HUDEP-2 (cell line): ENCODE data around the gene CHMP4B.

Experiments used
- DNase-seq, 76 experiments: peaks; one replicate each; lab custom pipeline; 2025; ENCODE audit not compliant: unreplicated experiment in 76 of 76; lab: John Stamatoyannopoulos, UW

Gene CHMP4B

GRCh38 chr20:33837096-33837830, 26.1 kb downstream of the CHMP4B start:
- DNase-seq, result no peak

GRCh38 chr20:33838035-33838864, 27.1 kb downstream of the CHMP4B start:
- no peak for DNase-seq

- peak in 74 of 76 experiments; percentile 23 to 94 (median 80) for DNase-seq
Observed at GRCh38 chr20:33839591-33839990, 28.4 kb downstream of the CHMP4B start.

GRCh38 chr20:33840160-33840559, 29.0 kb downstream of the CHMP4B start:
- DNase-seq, result peak in 1 of 76 experiments; percentile 5

- no peak for DNase-seq
Observed at GRCh38 chr20:33840759-33841435, 29.7 kb downstream of the CHMP4B start.

- no peak for DNase-seq
Observed at GRCh38 chr20:33841436-33841799, 30.3 kb downstream of the CHMP4B start.

- DNase-seq, result no peak
Observed at GRCh38 chr20:33842346-33842745, 31.2 kb downstream of the CHMP4B start.

- no peak for DNase-seq
Observed at GRCh38 chr20:33843050-33843449, 31.9 kb downstream of the CHMP4B start.

- DNase-seq, result no peak
Observed at GRCh38 chr20:33843854-33844253, 32.7 kb downstream of the CHMP4B start.

GRCh38 chr20:33846291-33846935, 35.3 kb downstream of the CHMP4B start:
- peak in 8 of 76 experiments; percentile 6 to 41 (median 19) for DNase-seq

- no peak for DNase-seq
Observed at GRCh38 chr20:33847006-33847405, 35.9 kb downstream of the CHMP4B start.

GRCh38 chr20:33848391-33848790, 37.2 kb downstream of the CHMP4B start:
- no peak for DNase-seq

GRCh38 chr20:33850159-33850558, 39.0 kb downstream of the CHMP4B start:
- DNase-seq, result no peak

- no peak for DNase-seq
Observed at GRCh38 chr20:33851842-33852466, 40.8 kb downstream of the CHMP4B start.

- no peak for DNase-seq
Observed at GRCh38 chr20:33852626-33853506, 41.7 kb downstream of the CHMP4B start.

- DNase-seq, result no peak
Observed at GRCh38 chr20:33853507-33853813, 42.3 kb downstream of the CHMP4B start.

GRCh38 chr20:33857722-33858563, 46.8 kb downstream of the CHMP4B start:
- DNase-seq, result no peak

- no peak for DNase-seq
Observed at GRCh38 chr20:33858666-33859065, 47.5 kb downstream of the CHMP4B start.
